LNCAP (cell line): ENCODE data around the gene SOX1.

Experiments
- CTCF ChIP-seq: fragments of 450-650 bp; IDR thresholded peaks from 2 replicates; pipeline ENCODE4 v1.5.1; 2017; ENCODE audit warnings: mild to moderate bottlenecking

SOX1 gene

GRCh38 chr13:112095354-112095753 lies 28.4 kb downstream of the SOX1 start:
- no peak for TF ChIP-seq CTCF

DNA sequence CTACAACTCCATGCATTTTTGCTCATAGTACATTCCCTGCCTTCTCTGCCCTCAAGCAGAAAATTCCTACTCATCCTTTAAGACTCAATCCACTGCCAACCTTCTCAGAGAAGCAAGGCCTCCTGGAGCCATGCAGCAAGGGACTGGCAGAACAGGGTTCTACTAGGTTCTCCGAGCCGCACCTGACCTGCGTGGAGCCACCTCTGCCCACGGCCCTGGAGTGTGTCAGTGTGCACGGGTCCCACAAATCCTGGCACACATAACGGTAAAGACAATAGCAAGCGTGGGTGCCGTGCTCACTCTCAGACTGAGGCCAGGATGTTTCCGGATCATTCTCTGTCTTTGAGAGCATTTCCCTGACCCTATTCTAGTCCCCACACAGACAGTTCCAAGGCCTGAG lies 30.0 kb downstream of the SOX1 start:
- TF ChIP-seq CTCF: no peak

DNA sequence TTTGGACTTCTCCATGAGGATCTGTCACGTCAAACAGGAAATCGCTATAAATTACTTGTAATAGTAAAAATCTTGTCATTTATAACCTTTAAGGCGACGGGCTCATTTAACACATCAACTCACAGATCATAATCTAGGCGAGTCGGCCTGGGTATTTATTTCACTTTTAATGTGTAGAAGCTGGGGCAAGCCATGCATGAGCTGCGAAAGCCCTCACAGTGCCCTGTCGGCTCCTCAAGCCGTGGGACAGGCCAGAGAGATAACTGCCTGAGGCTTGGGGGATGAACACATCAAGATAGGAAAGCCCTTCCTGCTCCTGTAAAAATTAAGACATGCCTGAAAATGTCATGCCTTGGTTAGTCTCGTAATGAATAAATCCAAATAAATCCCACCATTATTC lies 30.8 kb downstream of the SOX1 start:
- no peak for TF ChIP-seq CTCF

GRCh38 chr13:112098699-112099098 lies 31.8 kb downstream of the SOX1 start:
- TF ChIP-seq CTCF: no peak

- TF ChIP-seq CTCF: no peak
Measured at GRCh38 chr13:112101360-112101930, 34.5 kb downstream of the SOX1 start.

DNA sequence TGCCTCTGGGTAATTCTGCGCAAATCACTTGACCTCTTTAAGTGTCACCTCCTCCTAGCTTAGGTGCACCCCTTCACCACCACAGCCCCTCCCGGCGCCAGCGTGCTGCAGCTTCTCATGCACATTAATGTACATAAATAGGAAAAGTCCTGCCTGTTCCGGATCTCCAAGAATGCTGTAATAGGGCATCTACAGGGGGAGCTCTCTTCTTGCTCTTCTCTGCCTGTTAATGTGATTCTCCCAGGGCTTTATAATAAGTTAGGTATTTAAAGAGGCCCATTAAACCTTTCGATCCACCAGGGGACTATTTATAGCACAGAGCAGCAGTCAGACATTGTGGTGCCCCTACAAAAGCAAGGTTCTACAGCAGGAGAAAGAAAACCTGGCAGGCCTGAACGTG lies 35.3 kb downstream of the SOX1 start:
- TF ChIP-seq CTCF: peak; percentile 54

- TF ChIP-seq CTCF: no peak
Measured at GRCh38 chr13:112103260-112103838, 36.4 kb downstream of the SOX1 start.
